Astrocyte of the cerebellum (primary cell): ENCODE measurements around the gene ARSI.

Source experiments
- DNase-seq: peaks from one replicate; pipeline ENCODE4 v3.0.0-alpha.2; 2011; ENCODE audit warnings: low read depth
- H3K4me3 ChIP-seq: 2 replicates; pipeline ENCODE4 v1.5.1; 2011; ENCODE audit warnings: mild to moderate bottlenecking, low read depth, low read length, moderate library complexity
- in situ Hi-C: cut with HindIII; loops from 2 replicates; pipeline ENCODE4 v1.10.0; 2017; ENCODE audit warnings: low sequenced_read_pairs
- TF ChIP-seq, protein P1 (sequence below): IDR thresholded peaks from 2 replicates; pipeline ENCODE4 v1.5.1; 2012; ENCODE audit warnings: low read length, low read depth, moderate library complexity, mild to moderate bottlenecking; ENCODE audit errors: missing control alignments

Gene ARSI

GRCh38 chr5:150339165-150339564 lies 36.5 kb upstream of the ARSI start:
- no peak for DNase-seq
- in situ Hi-C loops = no loop called here
- H3K4me3 ChIP-seq = no peak overlapping the region
- TF ChIP-seq, protein P1, sequence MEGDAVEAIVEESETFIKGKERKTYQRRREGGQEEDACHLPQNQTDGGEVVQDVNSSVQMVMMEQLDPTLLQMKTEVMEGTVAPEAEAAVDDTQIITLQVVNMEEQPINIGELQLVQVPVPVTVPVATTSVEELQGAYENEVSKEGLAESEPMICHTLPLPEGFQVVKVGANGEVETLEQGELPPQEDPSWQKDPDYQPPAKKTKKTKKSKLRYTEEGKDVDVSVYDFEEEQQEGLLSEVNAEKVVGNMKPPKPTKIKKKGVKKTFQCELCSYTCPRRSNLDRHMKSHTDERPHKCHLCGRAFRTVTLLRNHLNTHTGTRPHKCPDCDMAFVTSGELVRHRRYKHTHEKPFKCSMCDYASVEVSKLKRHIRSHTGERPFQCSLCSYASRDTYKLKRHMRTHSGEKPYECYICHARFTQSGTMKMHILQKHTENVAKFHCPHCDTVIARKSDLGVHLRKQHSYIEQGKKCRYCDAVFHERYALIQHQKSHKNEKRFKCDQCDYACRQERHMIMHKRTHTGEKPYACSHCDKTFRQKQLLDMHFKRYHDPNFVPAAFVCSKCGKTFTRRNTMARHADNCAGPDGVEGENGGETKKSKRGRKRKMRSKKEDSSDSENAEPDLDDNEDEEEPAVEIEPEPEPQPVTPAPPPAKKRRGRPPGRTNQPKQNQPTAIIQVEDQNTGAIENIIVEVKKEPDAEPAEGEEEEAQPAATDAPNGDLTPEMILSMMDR = no peak

GRCh38 chr5:150338546-150338945 lies 35.8 kb upstream of the ARSI start:
- in situ Hi-C loops = no loop called here
- DNase-seq = no peak
- TF ChIP-seq, protein P1 = no peak
- no peak overlapping the region for H3K4me3 ChIP-seq

DNA sequence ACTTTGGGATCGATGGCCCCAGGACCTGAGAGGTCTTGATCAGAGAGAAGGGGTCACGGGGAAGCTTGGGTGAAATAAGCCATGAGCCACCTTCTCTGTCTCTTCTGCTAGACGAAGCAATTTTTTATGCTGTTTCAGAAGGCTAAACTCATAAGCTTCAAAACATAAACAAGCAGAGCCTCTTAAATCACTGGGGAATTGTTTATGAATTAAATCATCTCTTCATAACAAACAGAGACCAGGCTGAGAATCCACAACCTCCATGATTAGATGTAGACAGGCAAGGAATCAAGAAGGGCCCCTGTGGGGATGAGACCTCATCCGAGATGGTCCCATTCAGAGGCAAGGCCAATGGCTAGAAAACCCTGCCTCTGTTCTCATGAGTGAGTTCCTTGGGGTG lies 33.1 kb upstream of the ARSI start:
- DNase-seq = no peak
- H3K4me3 ChIP-seq = no peak overlapping the region
- TF ChIP-seq, protein P1 = no peak
- in situ Hi-C loops = no loop called here

- TF ChIP-seq, protein P1 = no peak
- no peak overlapping the region for H3K4me3 ChIP-seq
- DNase-seq = no peak
- in situ Hi-C loops = no loop called here
Measured at GRCh38 chr5:150333400-150333799, 30.7 kb upstream of the ARSI start.

DNA sequence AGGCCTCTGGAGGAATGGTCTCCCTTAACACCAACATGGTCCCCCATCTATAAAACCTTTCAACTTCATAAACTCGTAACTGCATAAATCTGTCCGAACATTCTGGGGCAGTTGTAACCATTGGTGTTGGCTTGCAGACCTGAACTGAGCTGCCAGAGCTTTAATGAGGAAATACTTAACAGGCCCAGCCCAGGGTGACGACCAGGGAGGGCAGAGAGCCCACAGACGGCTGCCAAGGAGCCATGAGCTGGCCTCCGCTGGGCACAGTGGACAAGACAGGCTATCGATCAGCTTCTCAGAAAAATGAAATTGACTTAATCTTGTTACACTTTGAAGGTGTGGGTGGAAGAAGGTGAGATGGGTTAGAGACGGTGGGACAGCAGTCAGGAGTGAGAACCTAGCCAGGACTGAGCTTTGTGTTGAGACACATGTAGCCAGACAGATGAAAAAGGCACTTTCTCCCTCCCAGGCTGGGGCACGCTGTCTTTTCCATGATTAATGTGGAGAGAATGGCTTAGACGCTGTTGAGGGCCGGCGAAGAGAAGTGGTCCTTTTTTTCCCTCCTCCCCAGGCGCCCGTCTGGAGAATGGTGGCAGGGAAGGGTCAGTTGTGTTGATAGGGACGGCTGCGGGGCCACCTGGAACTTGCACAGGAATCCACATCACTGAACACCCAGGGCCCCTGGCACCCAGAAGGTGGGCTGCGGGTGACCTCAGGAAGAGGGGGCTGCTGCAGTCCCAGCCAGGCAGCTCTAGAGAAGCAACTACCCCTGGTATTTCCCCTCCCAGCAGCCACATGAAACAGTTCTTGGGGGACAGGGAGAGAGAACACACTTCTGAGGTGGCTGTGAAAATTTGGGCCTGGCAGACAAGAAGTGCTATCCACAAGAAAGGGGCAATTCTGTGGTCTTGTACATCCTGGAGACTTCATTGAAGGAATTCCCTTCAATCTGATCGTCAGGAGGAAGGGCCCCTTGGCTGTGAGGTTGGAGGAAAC lies 27.5 kb upstream of the ARSI start:
- DNase-seq = no peak
- no peak overlapping the region for H3K4me3 ChIP-seq
- TF ChIP-seq, protein P1 = no peak
- in situ Hi-C loops = no loop called here

- in situ Hi-C loops = no loop called here
- DNase-seq = no peak
- no peak overlapping the region for H3K4me3 ChIP-seq
- TF ChIP-seq, protein P1 = no peak
Measured at GRCh38 chr5:150329038-150329437, 26.3 kb upstream of the ARSI start.
